SK-N-DZ (cell line): ENCODE results near the gene ISLR.
A peak's percentile ranks its signal among the peaks of the same experiment; 100 is the strongest.

Source experiments
- DNase-seq: peaks from one replicate; pipeline ENCODE4 v3.0.0-alpha.2; 2015; ENCODE audit warnings: low spot score

The ISLR gene

GRCh38 chr15:74193905-74194304 is 20.4 kb downstream of the ISLR start:
- DNase-seq = no peak

DNA sequence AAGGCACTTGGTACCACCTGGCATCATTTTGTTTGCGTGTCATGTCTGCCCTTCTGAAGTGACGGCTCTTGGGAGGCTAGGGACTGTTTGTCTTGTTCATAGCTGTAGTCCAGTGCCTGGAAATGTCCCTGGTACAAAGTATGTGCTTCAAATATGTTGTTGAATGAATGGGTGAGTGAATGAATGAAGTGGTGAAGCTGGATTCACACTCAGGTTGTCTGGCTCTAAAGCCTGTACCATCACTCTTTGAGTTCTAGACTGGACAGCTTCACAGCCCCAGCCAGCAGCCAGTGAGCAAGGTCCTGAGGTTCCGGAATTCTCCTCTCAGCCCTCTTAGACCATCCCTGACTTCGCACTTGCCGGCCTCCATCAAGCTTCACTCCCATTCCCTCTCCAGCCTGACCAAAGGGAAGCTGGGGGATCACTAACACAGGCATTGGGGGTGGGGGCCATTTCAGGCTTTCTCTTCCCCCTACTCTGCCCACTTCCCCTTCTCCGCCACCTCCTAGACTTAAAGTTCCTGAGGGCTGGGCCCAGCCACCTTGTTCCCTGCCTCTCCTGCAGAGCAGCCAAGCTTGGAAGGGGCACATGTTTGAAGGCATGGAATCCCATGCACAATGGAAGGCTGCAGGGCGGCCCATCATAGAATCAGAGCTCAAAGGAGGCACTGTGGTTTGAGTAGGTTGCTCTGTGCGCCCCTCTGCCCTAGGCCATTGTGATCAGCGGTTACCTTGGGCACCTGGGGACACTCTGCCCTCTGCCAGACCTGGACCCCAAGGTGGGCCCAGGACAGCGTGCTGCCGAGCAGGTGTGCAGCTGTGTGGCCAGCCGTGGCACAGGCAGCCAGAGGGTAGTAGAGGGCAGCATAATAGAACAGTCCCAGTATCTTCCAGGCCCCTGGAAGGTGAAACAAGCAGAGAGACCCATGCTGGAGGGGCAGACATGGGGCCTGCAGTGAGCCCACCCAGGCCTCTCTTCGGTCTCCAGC is 21.4 kb downstream of the ISLR start:
- no peak for DNase-seq

DNA sequence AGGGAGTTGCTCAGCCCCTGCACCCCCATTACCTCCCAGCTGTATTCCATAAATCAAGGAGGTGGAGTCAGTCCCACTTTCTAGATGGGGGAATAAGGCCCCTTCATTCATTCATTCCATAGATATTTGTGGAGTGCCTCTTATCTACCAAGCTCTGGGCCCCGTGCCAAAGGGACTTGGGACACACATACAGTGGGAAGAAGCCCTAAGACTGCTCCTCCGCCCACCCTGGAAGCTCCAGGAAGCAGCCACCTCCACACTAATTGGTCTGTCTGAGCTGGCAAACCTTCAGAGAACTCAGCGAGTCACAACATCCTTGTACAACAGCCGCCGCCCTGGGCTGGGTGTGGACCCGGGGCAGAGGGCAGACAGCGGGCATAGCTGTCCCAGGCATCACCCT is 22.7 kb downstream of the ISLR start:
- no peak for DNase-seq

DNA sequence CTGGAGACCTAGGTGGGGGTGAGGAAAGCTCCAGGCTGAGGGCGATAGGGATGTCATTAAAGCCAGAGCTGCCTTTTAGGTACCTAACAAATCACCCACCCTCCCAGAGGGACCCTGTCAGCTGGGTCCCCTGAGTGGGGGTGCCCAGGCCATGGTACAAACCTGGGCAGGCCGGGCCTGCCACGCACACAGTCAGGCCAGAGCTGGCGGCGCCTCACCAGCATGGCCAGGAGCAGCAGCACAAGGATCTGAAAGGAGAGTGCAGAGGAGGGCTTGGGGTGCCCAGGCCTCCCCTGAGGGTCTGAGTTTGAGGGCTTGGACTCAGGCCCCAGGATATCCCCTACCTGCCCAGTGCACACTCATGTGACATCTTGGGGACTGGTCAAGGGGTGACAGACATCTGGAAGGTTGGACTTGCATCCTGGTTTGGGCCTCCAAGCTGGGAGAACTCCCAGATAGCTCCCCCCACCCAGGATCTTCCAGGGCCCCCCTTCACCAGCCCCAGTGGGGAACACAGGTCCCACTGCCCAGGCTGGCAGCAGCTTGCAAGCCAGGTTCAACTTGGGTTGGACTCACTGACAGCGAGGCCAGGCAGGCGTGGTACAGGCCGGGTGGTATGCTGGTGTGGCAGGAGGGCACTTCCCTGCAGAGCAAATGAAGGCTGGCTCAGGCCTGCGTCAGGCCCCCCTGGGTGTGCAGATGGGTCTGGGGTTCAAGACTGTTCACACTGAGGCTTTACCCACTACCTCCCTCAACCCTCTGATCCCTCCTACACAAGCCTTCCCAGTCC is 23.9 kb downstream of the ISLR start:
- no peak for DNase-seq

DNA sequence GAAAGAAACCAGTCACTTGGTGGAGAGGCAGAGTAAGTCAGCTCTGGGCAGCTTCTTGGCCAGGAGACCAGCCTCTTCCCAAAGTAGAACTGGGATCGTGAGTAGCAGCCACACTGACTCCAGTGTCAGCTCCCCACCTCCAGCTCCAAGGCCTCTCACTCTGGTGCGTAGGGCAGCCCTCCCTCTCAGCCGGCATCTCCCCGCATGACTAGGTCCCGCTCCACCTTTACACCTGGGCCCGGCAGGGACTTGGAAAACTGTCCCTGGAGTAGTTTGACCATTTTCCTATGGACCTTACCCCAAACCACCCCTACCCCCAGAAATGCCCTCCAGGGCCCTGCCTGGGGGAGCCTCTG is 25.8 kb downstream of the ISLR start:
- DNase-seq = no peak

- no peak for DNase-seq
Observed at GRCh38 chr15:74200412-74200815, 26.9 kb downstream of the ISLR start.

DNA sequence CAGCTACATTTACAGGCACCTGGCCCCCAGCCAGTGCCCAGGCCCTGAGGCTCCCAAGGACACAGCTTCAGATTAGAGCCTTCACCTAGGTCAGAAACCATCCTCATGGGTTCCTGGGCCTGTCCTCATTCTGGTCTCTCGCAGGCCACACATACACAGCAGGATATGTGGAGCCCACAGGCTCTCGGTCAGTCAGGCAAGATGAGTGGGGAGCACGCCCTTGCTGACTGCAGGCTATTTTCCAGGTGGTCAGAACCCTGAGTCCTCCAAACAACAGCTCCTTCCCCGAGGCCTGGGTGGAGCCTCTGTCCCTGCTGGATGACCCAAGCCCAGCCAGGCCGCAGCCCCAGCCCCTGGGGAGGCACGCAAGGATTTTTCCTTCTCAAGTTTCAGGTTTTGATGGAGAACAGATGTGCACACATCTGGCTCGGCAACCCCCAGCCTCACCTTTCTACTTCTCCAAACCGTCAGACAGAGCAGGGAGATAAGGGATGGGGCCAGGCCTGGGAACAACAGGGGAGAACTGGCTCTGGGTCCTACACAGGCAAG is 27.4 kb downstream of the ISLR start:
- peak; percentile 52 for DNase-seq

GRCh38 chr15:74201710-74202420 is 28.4 kb downstream of the ISLR start:
- DNase-seq = no peak

DNA sequence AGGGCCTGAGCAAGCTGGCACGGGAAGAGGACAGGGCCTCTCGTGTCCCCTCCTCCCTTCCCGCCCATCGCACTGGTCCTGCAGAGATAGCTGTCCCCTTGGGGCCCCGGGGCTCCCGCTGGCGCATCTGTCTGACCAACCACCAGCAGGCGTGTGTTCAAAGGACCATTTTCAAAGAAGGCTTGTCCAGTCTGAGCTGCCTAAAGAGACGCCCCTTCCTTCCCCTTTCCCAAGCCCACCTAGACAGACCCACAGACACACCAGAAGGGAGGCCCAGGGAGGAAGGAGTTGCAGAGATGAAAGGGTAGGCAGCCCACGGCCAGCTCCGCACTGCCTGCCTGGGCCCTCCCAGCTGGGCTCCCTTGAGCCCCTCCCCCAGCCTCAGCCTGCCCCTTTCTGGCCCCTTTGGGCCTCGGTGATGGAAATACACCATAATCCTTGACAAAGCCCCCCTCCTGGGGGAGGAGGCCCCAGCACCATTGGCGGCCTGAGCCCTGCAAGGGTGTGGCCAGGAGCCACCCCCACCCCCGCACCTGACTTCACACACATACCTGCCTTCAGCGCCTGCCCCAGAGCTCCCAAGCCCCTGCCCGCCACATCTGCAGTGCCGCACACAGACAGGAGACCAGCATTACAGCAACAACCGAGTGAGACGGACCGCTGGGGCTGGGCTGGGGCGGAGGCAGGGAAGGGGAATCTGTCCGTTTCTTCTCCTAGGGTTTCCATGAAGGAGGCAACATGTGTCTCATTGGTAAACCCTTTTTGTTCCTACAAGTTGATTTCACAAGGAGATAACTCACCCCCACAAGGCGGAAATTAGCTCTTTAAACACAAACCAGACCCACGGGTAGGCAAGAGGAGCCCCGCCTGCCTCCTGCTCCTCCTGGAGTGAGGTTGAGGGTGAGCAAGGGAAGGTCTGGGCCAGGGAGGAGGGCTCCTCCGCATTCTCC is 29.2 kb downstream of the ISLR start, which contains the start of gene STRA6:
Gene STRA6, minus strand, starts transcription at position 336 of the 950 bp plus-strand sequence. CDS start 520 bp downstream, outside the sequence.
- peak; percentile 93 for DNase-seq

DNA sequence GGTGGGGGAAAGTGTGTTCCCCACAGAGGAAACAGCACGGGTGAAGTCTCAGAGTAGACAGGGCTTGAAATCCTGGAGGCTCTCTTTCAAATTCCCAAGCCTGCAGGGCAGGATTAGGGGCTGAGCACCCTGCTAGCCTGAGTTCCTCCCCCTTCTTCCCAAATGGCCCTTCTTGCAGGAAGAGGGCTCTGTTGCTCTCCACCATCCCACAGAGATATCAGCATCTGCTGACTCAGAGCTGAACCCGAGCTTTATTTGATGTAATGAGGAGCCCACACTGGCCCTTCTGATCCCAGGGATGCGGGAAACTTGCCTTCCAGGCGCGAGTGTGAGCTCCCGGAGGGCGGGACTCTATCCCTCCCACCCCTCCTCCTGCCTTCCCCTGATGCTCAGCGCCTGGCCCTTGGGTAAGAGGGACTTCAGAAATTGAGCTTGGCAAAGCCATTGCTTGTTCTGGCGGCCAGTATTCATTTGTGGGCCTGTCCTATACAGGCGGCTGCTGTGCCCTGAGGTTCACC is 30.5 kb downstream of the ISLR start:
- DNase-seq = peak; percentile 74

- no peak for DNase-seq
Observed at GRCh38 chr15:74205582-74205947, 32.1 kb downstream of the ISLR start.

DNA sequence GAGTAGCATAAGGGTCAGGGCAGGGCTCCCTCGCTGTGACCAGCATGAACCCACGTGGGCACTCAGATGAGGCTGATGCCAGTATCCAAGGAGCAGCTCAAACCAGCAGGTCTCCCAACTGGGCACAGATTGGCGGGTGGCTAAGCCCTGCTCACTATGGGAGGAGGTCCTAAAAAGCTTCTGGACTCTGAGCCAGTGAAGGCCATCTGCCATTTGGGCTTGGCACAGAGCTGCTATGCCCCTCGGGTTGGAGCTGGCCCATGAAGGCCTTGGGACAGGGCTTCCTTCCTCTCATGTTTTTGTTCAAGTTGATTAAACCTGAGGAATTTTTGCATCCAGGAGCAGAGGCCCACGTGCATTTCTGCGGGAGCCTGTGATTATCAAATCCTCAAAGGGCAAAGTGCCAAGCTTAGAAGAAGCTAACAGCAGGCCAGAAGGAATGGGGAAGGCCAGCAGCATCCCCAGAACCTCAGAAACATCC is 33.3 kb downstream of the ISLR start:
- DNase-seq = no peak

DNA sequence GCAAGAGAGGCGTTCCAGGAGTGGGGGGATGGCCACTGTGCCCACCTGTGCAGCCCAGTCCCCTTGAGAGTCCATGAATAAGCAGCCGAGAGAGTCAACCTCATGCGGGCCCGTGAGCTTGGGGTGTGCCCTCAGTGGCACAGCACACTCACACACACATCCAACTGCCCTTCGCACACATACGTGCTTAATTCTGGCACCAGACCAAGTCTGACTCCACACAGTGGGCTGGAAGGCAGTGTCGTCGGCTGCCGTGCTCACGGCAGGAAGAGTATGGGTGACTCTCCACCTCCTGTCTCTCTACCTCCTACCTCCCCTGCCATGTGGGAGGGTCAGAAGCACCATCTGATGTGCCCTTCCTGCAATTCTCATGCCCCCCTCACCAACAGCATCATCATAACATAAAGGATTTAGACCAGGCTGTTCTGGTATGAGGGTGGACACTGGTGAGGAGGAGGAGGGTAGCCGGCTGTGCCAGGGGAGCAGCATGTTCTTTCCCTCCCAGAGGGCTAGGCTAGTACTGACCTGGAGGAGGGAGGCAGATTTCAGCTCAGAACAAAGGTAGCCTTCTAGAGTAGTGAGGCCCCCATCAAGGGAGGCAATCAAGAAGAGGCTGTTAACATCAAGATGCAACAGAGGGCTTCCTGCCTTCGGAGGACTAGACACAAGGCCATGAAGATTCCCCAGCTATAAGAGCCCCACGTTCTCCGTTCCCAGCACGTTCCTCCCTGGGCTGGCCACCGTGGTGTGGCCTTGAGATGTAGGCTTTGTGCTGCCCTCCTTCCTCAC is 34.3 kb downstream of the ISLR start:
- DNase-seq = no peak

DNA sequence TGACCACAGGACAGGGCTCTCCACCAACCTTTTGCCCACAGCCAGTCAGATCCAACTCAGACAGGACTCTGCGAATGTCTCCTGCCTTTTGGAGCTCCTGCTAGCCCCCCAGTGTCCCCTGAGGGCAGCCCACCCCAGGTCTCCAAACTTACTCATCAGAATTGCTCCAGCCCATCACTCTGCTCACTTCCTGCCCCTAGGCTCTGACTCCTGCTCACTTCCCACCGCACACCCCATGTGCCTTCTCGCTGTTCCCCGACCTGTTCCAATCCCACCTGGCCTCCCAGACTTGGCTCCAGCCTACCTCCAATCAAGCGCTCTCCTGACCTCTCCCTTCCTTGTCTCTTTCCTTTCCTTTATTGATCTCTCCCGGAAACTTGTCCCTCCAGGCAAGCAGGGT is 35.0 kb downstream of the ISLR start:
- DNase-seq = no peak

- peak; percentile 62 for DNase-seq
Observed at GRCh38 chr15:74208901-74209559, 35.5 kb downstream of the ISLR start.

DNA sequence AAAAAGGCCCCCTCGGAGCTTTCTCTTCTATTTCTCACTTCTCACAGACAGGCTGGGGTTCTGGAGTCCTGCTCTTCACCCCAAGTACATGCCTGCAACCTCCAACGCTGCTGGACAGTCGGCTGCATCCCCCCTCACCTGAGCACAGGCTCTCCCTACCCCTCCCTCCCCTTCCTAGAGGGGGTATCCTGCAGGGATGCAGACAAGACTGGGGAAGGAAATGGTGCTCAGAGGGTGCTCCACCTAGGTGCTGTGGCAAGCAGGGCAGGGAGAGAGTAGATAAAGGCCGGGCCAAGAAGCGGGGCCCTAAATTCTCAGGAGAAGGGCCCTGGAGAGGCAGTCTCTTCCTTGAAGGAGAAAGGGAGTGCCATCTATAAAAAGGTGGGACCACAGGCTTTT is 36.0 kb downstream of the ISLR start:
- no peak for DNase-seq

DNA sequence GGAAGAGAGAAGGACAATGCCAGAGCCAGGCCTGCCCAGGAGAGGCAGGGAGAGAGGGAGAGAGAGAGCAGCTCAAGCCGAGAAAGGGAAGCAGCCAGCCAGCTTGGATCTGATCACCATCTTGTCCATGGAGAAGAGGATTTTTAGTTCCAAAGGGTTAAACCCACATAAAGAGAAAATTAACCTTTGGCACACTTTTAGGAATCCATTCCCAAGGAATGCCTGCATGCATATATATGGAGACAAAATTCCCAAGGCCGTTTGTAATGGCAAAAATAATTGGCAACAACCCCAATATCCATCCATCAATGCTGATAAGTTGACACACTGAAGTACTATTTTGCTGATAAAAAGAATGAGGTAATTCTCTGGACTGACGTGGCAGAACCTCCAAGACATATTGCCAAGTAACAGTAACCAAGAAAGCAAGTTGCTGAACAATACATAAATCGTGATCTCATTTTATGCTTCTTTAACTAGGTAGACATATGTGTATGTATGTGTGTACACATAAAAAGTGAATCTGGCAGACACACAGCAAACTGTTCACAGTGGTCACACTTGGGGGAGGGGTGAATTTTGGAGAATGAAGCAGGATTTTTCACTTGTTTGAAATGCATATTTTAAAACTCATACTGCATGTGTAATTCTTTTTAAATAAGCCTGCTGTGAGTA is 36.6 kb downstream of the ISLR start:
- no peak for DNase-seq

GRCh38 chr15:74210729-74211128 is 37.2 kb downstream of the ISLR start:
- no peak for DNase-seq
